GM12873 (cell line): ENCODE results near the gene SFT2D2.

Experiments
- CTCF ChIP-seq: IDR thresholded peaks from 2 replicates; pipeline ENCODE4 v1.5.1; 2012; ENCODE audit warnings: low read depth, mild to moderate bottlenecking, moderate library complexity, low read length, control low read depth; ENCODE audit not compliant: insufficient read depth; ENCODE audit errors: missing control alignments

Gene SFT2D2

DNA sequence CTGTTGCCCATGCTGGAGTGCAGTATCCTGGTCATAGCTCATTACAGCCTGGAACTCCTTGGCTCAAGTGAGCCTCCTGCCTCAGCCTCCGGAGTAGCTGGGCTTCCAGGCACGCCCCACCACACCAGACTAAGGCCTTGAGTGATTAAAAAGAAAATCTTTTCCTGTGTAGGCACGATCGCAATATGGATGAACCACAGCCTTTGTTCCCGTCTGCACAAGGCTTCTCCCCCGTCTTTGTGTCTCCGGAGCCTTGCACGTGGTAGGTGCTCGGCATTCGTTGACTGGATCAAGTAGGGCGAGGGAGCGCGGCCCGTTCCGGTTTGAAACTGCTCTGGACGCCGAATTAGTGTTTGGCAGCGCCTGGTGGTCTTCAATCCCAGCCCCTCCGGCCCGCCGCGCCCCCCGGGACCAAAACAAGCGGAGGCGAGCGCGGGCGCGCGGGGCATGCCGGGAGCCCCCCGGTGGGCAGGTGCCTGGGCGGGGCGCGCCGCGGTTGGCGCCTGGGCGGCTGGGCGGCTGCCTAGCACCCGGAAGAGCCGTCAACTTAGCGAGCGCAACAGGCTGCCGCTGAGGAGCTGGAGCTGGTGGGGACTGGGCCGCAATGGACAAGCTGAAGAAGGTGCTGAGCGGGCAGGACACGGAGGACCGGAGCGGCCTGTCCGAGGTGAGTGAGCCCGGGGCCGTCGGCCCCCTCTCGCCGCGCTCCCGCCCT, at the start of gene SFT2D2:
TSS of gene SFT2D2 (plus strand) at position 529 of the 715 bp plus-strand sequence. CDS start at position 605, 76 bp downstream.
- TF ChIP-seq CTCF, result no peak

DNA sequence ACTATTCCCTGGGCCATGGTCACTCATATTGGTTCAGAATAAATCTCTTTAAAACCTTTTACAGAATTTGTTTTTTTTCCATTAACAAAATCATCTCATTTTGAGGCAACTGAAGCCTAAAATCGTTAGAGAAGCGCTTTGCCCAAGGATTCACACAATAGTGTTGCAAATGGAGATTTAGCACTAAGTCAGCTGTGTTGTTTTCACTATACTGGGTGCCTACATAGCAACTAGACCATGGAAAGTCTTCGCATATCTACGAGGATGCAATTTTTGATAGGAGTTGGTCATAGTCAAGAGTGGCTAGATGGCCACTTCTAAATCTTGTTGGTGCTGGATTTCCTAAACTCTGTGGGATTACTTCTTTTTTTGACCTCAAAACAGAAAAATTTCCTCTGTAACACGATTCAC, 47.6 kb upstream of the SFT2D2 start:
- TF ChIP-seq CTCF, result no peak

DNA sequence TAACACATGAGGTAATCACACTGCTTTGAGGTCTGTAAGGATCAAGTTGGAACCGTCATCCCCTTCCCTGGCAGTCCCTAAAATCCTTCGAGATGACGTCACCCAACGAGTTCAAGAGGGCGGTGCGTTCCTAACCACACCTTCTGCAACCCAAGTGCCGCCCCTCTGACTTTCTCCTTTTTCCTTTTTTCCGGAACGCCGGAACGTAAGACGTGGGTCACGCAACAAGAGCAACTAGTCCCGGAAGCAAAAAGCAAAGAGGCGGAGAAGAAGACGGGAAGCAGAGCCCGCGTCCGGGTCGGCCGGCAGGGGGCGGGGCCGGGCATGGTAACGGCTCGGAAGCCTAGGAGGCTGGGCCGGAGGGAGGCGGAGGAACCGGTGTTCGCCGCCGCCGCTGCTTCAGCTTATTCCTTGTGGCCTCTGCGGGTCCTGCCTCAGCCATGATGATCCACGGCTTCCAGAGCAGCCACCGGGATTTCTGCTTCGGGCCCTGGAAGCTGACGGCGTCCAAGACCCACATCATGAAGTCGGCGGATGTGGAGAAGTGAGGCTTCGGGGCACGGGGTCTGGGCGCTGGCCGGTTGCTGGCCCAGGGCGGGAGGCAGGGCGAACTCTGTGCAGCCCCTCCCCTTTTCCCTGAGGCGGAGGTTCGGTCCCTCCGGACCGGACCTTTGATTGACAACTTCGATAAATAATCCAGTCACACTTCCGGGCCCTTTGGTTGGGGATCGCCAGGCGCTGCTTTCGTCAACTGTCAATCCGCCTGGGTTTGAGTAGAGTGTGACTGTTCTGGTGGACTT, 47.0 kb upstream of the SFT2D2 start, which contains the start of gene TIPRL:
TSS of gene TIPRL (plus strand) at position 325 of the 800 bp plus-strand sequence. CDS start at position 441, 116 bp downstream.
- peak; percentile 61 for TF ChIP-seq CTCF

DNA sequence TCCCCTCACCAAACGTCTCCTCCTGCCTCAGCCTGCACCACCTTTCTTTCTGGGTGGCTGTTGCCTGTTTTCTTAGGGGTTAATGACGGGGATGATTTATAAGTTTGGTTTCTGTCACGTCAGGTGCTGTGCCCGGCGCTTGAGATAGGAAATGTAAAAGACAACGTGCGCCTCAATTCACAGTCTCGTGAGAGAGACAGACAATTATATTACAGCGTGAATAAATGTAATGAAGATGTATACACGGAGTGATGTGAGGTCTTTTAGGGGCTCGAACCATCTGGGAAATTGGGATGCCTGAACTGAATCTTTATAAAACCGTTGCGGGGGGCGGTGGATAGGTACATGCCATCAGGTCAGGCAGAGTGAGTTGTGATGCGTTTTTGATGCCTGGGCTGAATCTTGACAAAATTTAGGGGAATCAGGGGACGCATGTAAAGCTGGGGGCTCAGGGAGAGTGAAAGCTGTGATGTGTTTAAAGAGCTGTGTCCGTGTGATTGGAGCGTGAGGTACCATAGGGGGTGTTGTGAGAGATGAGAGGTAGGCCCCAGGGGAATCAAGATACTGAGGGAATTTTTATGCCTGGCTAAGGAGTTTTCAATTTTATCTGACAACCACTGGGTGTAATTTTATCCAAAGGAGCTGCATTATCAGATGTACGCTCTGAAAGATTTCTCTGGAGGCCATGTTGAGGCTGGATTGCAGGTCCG, 46.2 kb upstream of the SFT2D2 start:
- TF ChIP-seq CTCF, result no peak

- no peak for TF ChIP-seq CTCF
Observed at GRCh38 chr1:168180148-168180524, 45.7 kb upstream of the SFT2D2 start.

- no peak for TF ChIP-seq CTCF
Observed at GRCh38 chr1:168187177-168187576, 38.6 kb upstream of the SFT2D2 start.

DNA sequence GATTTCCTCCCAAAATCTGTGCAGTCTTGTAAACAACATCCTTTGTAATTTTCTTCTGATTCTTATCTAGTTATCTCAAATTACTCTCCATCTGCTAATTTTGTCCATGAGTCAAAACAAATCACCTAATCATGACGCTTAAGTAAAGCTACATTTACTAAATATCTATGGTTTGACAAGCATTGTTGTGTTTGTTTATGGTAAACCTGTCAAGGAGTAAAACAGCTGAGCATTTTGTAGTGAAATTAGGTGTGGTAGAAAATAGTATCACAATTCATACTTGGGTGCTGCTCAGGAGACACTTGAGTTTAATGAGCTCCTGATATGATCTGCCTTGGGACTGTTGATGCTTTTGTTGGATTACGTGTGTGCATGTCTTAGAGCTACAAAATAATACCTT, 35.4 kb upstream of the SFT2D2 start:
- TF ChIP-seq CTCF, result no peak
